NT2/D1 (cell line): ENCODE data around the gene YWHAH.

Experiments used
- SUZ12 ChIP-seq: IDR thresholded peaks from 2 replicates; pipeline ENCODE4 v1.6.1; 2011; ENCODE audit not compliant: insufficient read length, insufficient read depth; ENCODE audit errors: extremely low read depth
- YY1 ChIP-seq: IDR thresholded peaks from 2 replicates; pipeline ENCODE4 v1.6.1; 2011; ENCODE audit not compliant: insufficient read length, insufficient read depth
- ZNF274 ChIP-seq: IDR thresholded peaks from 2 replicates; pipeline ENCODE4 v1.6.1; 2011; ENCODE audit warnings: mild to moderate bottlenecking, low read depth, low read length

DNA sequence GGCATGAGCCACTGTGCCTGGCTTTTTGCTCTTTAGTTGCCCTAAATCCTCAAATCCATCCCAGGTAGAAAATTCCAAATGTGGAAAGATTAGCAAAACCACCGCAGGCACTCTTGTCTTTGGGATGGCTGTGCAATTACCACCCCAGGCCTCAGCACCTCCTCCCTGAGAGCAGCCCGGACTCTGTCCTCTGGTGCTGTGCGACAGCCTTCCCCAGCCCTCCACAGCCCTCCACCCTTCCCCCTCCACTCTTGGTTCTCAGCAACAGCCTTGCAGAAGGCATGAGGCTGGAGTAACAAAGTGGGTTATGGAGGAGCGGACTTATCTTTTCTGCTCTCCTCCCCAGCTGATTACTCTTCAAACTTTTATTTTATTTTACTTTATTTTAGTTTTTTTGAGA lies 44.7 kb upstream of the YWHAH start:
- TF ChIP-seq SUZ12, result no peak
- TF ChIP-seq ZNF274, result no peak
- TF ChIP-seq YY1, result no peak
